NCI-H2196 treated with DMSO at 0.1 percent for 48 hours (cell line): ENCODE results near the gene NPSR1.
A peak's percentile ranks its signal among the peaks of the same experiment; 100 is the strongest.

Source experiments
- DNase-seq: peaks from one replicate; lab custom pipeline; 2025; ENCODE audit not compliant: unreplicated experiment; lab: John Stamatoyannopoulos, UW

Gene NPSR1

GRCh38 chr7:34719636-34720035 is 61.6 kb downstream of the NPSR1 start:
- no peak for DNase-seq

DNA sequence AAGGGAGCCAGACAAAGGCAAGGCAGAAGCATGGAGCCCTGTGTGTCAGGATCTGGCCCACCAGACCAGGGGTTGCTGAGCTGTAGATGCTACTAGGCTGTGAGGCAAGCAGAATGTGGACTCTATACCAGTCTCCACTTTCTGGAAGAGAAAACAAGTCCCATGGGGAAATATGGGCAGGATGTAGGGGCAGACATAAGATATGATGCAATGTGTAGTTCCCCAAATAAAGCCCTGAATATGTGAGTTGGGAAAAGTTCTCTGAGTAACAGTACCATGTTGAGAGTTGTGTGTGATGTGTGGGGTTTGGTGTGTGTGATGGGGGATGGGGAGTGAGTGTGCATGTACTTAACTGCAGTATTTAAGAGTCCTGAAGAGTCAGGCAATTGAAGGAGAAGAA is 62.3 kb downstream of the NPSR1 start:
- DNase-seq: no peak

DNA sequence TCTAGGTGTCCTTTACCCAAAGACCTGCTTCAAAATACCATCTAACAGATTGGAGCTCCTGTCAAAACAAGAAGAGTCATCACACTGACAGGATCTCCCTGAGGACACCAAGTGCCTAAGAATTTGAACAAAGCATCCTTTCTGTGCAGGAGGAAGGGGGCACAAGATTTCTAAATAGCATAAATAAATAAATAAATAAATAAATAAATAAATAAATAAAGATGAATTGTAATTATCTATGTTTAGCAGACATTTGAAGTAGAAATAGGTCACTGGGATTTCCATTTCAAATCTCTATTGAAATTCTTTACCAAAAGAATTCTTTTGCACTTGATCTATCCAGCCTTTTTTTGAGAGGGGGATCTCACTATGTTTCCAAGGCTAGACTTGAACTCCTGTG is 65.3 kb downstream of the NPSR1 start:
- DNase-seq: no peak

DNA sequence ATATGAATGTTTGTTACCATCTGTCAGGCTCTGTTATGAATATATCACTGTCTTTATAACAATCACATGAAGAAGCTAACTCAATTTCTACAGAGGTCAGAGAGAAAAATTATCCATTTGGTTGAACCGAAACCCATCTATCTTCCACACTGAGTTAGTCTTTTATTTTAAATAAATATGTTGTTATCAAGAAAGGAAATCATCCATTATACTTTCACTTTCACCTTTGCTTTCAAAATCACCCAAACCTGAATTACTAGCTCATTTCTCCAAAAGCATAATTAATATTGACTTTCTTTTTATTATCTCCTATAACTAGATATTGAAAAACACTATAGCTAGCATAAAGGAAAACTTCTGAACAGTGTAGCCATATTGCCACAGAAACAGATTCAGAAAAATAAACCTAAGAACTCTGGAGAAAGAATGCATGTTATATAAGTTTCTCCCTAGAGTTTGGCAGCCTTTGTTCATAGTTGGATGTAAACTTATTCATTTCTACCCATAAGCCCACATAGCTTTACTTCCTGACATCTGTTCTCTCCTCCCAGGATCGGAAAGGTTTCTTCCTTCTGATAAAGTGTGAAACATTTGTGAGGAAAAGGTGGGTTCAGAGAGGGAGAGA is 66.0 kb downstream of the NPSR1 start:
- DNase-seq: no peak

DNA sequence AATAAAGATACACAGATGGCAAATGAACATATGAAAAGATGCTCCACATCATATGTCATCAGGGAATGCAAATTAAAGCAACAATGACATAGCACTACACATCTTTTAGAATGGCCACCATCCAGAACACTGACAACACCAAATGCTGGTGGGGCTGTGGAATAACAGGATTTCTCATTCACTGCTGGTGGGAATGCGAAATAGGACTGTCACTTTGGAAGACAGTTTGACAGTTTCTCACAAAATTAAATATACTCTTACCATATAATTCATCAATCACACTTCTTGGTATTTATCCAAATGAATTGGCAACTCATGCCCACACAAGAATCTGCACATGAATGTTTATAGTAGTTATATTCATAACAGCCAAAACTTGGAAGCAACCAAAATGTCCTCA is 68.2 kb downstream of the NPSR1 start:
- no peak for DNase-seq

DNA sequence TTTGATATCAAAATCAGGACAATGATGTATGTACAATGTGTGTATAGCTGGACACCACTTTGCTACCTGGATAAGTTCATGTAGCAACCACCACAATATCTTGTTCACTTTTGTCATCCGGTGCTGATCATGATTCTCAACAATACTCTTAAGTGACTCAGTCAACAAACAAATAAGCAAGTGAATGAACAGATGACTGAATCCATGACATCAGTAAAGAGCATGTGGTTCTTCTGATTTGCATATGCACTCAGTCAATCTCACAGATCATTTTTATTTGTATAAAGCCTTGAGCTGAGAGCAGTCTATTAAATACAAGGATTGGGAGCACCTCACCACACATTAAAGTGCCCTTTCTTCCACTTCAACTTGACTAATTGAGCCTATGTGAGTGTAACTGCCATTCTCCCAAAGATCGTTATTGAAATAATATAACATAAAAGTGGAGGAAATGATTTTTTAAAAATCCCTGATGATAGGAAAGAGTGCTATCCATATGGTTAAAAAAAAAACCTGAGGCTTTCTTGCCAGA is 69.5 kb downstream of the NPSR1 start:
- no peak for DNase-seq

GRCh38 chr7:34728156-34728555 is 70.1 kb downstream of the NPSR1 start:
- no peak for DNase-seq

- no peak for DNase-seq
Measured at GRCh38 chr7:34734771-34735170, 76.8 kb downstream of the NPSR1 start.

DNA sequence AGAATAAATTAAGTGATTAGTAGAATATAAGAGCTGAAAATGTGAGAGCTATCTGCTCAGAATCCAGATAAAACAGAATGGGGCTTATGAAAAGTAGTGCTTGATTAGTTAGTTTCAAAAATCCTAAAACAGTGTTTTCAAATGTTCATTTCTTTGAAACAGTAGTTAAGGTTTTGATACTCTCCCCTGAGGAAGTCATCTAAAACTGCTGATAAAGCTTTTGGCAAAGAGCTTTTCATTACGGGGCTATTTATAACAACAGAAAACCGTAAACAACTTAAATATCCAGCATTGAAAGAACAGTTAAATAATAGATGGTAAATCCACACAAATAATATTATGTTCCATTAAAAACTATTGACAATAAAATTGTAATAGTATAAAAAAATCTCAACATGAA is 77.5 kb downstream of the NPSR1 start:
- no peak for DNase-seq

DNA sequence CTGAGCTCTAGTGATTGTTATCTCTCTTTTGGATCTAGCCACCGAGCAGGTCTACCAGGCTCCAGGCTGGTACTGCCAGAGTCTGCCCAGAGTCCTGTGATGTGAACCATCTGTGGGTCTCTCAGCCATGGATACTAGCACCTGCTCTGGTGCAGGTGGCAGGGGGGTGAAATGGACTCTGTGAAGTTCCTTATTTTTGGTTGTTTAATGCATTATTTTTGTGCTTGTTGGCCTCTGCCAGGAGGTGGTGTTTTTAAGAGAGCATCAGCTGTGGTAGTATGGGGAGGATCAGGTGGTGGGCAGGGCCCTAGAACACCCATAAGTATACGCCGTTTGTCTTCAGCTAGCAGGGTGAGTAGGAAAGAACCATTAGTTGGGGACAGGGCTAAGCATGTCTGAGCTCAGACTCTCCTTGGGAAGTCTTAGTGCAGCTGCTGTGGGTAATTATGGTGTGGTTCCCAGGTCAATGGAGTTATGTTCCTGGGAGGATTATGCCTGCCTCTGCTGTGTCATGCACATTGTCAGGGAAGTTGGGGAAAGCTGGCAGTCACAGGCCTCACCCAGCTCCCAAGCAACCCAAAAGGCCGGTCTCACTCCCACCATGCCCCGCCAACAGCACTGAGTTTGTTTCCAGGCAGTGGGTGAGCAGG is 81.8 kb downstream of the NPSR1 start:
- DNase-seq: no peak

DNA sequence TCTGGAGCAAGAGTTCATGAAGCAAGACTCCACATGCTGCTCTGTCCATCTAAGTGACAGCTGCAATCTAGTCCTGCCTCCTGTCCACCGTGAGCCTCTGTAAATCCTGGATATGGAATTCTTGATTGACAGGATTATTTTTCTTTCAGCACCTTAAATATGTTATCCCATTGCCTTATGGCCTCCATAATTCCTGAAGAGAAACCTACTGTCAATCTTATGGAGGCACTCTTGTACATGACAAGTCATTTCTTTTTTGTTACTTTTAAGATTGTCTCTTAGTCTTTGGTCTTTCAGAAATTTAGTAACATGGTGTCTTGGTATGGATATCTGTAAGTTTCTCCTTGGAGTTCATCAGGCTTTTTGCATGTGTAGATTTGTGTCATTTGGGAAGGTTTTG is 82.8 kb downstream of the NPSR1 start:
- DNase-seq: no peak

- no peak for DNase-seq
Measured at GRCh38 chr7:34747176-34747781, 89.3 kb downstream of the NPSR1 start.

DNA sequence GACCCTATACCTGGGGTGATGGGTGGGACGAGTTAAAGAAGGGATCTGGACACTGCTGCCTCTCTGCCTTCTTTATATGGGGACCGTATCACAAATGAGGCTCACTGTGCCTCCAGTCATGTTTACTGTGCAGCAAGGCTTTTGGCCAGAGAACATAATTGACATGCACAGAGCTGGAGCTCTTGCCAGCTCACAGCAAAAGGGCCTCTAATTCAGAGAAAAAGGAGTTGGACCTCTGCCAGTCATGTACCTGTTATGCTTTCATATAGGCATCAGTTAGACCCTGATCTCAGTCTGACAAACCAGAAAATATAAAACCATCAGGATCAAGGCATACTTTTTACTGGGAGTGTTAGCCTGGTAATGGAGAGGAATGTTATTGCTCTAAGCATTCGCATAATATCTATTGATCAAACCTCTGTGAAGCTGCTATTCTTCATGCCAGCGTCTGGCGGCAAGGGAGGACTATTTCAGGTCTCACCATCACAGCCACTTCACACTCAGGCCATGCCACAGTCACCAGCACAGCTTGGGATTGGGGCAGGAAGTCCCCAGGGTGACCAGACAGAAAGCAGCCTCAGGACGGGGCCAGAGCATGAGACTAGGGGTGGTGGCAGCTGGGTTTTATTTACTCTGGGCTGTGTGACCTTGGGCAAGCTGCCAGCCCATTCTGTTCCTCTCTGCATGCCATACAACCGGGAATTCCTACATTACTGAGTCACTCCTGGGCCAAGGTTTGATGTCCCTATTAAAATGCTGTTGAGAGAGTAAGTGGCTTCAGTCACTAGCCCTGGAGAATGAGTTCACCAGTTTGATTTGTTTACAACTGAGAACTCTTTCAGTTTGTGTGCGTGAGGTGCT is 90.1 kb downstream of the NPSR1 start:
- DNase-seq: peak; percentile 71

DNA sequence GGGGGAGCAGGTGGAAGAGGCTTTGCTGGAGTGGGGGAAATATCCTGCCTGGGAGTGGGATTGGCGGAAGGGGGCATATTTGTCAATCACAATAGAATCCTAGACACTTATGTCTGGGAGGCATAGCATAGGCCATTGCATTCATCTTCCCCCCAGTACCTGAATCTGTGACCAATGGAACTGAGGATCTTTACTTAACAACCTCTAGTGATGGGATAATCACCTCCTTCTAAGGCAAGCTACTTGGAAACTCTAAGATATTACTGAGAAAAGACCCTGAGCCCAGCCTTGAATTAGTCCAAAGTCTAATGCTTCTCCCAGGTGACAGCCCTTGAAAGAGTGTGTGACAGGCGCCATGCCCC is 90.7 kb downstream of the NPSR1 start:
- DNase-seq: no peak

DNA sequence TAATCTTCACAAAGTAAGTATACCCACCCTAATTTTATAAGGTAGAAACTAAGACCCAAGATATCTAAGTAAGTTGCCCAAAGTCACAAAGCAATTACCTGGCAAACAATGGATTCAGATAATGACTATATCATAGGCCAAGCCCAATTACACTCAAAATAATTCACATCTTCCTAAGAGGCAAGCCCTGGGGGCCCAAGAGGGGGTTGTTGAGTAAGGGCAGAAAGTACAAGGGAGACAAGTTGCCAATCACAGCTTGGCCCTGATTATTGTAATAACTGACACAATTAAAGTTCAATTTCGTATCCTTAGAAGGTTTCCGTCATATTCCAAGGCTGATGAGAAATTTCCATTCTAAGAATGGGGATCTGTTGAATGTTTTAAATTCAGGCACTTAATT is 91.4 kb downstream of the NPSR1 start:
- no peak for DNase-seq

DNA sequence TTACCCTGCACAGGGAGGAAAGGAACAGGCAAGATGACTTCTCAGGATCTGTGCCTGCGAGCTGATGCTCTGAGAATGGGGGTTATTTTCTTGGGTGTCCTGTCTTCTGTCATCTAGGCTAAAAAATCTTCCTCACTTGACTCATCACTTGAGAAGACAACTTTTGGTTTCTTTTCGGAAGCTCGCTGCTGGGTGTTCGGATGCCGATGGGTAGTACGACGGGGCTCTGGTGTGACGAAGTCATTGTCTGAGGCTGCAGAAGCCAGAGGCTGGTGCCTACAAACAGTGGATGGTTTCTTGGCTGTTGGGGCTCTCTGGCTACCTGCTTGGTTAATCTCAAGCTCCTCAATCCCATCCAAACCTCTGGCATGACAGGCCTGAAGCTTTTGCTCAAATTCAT is 92.2 kb downstream of the NPSR1 start:
- no peak for DNase-seq

- DNase-seq: no peak
Measured at GRCh38 chr7:34750636-34751035, 92.6 kb downstream of the NPSR1 start.

GRCh38 chr7:34751725-34752643 is 94.0 kb downstream of the NPSR1 start:
- no peak for DNase-seq

- no peak for DNase-seq
Measured at GRCh38 chr7:34752929-34753328, 94.9 kb downstream of the NPSR1 start.

DNA sequence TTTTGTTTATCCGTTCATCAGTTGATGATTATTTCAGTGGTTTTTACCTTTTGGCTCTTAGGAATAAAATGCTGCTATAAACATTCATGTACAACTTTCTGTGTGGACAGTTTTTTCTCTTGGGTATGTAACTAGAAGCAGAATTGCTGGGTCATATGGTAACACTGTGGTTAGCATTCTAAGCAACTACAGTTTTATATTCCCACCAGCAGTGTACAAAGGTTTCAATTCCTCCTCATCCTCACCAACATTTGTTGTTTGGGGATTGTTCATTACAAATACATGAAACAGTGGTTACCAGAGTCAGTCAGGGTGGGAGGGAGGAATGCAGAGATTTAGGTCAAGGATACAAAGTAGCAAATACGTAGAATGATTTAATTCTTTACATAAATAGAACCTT is 97.0 kb downstream of the NPSR1 start:
- no peak for DNase-seq

GRCh38 chr7:34756025-34756437 is 98.0 kb downstream of the NPSR1 start:
- DNase-seq: no peak
